Activated naive CD8-positive, alpha-beta T cell treated with anti-CD3 and anti-CD28 coated beads, Interleukin-2, amount 50 U/mL, for 24 hours (primary cell): ENCODE data around the gene RNF144A.
"Not testable (repeated sequence)": the region's sequence is repeated elsewhere in the genome, so short reads cannot be mapped to it uniquely, and the experiment has no call there.

Experiments
- ATAC-seq: fragments of 150-1000 bp; cut with Tn5 transposase; one replicate; pipeline ENCODE4 v1.10.0; 2021
- DNase-seq: peaks from one replicate; pipeline ENCODE4 v3.0.0; 2021
- H3K27ac Mint-ChIP-seq: one replicate; pipeline ENCODE4 v1.8.0; 2021; ENCODE audit warnings: mild to moderate bottlenecking, mixed read lengths
- H3K27me3 Mint-ChIP-seq: one replicate; pipeline ENCODE4 v1.8.0; 2021; ENCODE audit warnings: mixed read lengths
- H3K36me3 Mint-ChIP-seq: one replicate; pipeline ENCODE4 v1.8.0; 2021; ENCODE audit warnings: low read depth, mixed read lengths
- H3K4me1 Mint-ChIP-seq: one replicate; pipeline ENCODE4 v1.8.0; 2021; ENCODE audit warnings: mixed read lengths
- H3K4me3 Mint-ChIP-seq: one replicate; pipeline ENCODE4 v1.8.0; 2021; ENCODE audit warnings: mild to moderate bottlenecking, moderate library complexity, mixed read lengths
- H3K9me3 Mint-ChIP-seq: one replicate; pipeline ENCODE4 v1.8.0; 2021; ENCODE audit warnings: mixed read lengths

Gene RNF144A

GRCh38 chr2:6887751-6888192 is 29.4 kb upstream of the RNF144A start:
- H3K36me3 Mint-ChIP-seq: peaks cover 3% of the 10 kb centered on the region
- H3K27me3 Mint-ChIP-seq: no peaks in the 10 kb centered on the region
- ATAC-seq: no peak
- peaks cover 3% of the 10 kb centered on the region for H3K4me1 Mint-ChIP-seq
- no peak for DNase-seq
- no peaks in the 10 kb centered on the region for H3K9me3 Mint-ChIP-seq
- no peak overlapping the region for H3K27ac Mint-ChIP-seq
- no peak overlapping the region for H3K4me3 Mint-ChIP-seq

GRCh38 chr2:6888724-6889123 is 28.5 kb upstream of the RNF144A start:
- DNase-seq: no peak

GRCh38 chr2:6893876-6894482 is 23.2 kb upstream of the RNF144A start:
- H3K4me3 Mint-ChIP-seq: no peak overlapping the region
- no peak for DNase-seq

More at GRCh38 chr2:6888724-6889123, 28.5 kb upstream of the RNF144A start:
- Mint-ChIP-seq H3K36me3 (peaks cover 3% of the 10 kb centered on the region), H3K4me3 (no peak overlapping the region), H3K4me1 (peaks cover 3% of the 10 kb centered on the region), H3K27ac (no peak overlapping the region), H3K27me3 (no peaks in the 10 kb centered on the region), H3K9me3 (no peaks in the 10 kb centered on the region)
- ATAC-seq: no peak

GRCh38 chr2:6896930-6897759 is 20.1 kb upstream of the RNF144A start:
- Mint-ChIP-seq H3K4me1 (peaks cover 11% of the 10 kb centered on the region), H3K36me3 (peaks cover 2% of the 10 kb centered on the region), H3K9me3 (peaks cover 8% of the 10 kb centered on the region), H3K4me3 (no peak overlapping the region), H3K27ac (peak overlapping the region; percentile 81), H3K27me3 (no peaks in the 10 kb centered on the region)
- ATAC-seq (no peak), DNase-seq (no peak)

More at GRCh38 chr2:6893876-6894482, 23.2 kb upstream of the RNF144A start:
- no peaks in the 10 kb centered on the region for H3K27me3 Mint-ChIP-seq
- no peak for ATAC-seq
- no peak overlapping the region for H3K27ac Mint-ChIP-seq
- no peaks in the 10 kb centered on the region for H3K9me3 Mint-ChIP-seq
- H3K4me1 Mint-ChIP-seq: peaks cover 13% of the 10 kb centered on the region
- peaks cover 2% of the 10 kb centered on the region for H3K36me3 Mint-ChIP-seq

- not testable (repeated sequence) for ATAC-seq, H3K27me3 Mint-ChIP-seq, H3K4me3 Mint-ChIP-seq, DNase-seq, H3K27ac Mint-ChIP-seq
- H3K9me3 Mint-ChIP-seq: peaks cover 21% of the 10 kb centered on the region
- H3K4me1 Mint-ChIP-seq: peaks cover 22% of the 10 kb centered on the region
- peaks cover 17% of the 10 kb centered on the region for H3K36me3 Mint-ChIP-seq
Observed at GRCh38 chr2:6902581-6902980, 14.6 kb upstream of the RNF144A start.

- Mint-ChIP-seq H3K4me3 (no peak overlapping the region), H3K36me3 (peaks cover 26% of the 10 kb centered on the region), H3K9me3 (peaks cover 21% of the 10 kb centered on the region), H3K27ac (no peak overlapping the region), H3K4me1 (peaks cover 53% of the 10 kb centered on the region), H3K27me3 (no peaks in the 10 kb centered on the region)
- DNase-seq (no peak), ATAC-seq (no peak)
Observed at GRCh38 chr2:6905668-6906067, 11.5 kb upstream of the RNF144A start.

- Mint-ChIP-seq H3K36me3 (peaks cover 28% of the 10 kb centered on the region), H3K4me1 (peaks cover 59% of the 10 kb centered on the region), H3K27me3 (no peaks in the 10 kb centered on the region), H3K9me3 (peaks cover 21% of the 10 kb centered on the region), H3K27ac (peak overlapping the region; percentile 74), H3K4me3 (no peak overlapping the region)
- DNase-seq (no peak), ATAC-seq (peak; percentile 86)
Observed at GRCh38 chr2:6906165-6906741, 11.0 kb upstream of the RNF144A start.

GRCh38 chr2:6908291-6908690 is 8.9 kb upstream of the RNF144A start:
- ATAC-seq (no peak), DNase-seq (no peak)
- Mint-ChIP-seq H3K9me3 (peaks cover 3% of the 10 kb centered on the region), H3K4me1 (peaks cover 80% of the 10 kb centered on the region), H3K36me3 (peaks cover 22% of the 10 kb centered on the region), H3K27ac (peak overlapping the region; percentile 94), H3K27me3 (no peaks in the 10 kb centered on the region), H3K4me3 (no peak overlapping the region)

GRCh38 chr2:6909431-6910385 is 7.5 kb upstream of the RNF144A start:
- ATAC-seq: peak; percentile 60
- Mint-ChIP-seq H3K27ac (peak overlapping the region; percentile 94), H3K36me3 (peaks cover 21% of the 10 kb centered on the region), H3K4me1 (peaks cover 92% of the 10 kb centered on the region), H3K27me3 (no peaks in the 10 kb centered on the region), H3K4me3 (peak overlapping the region; percentile 77), H3K9me3 (no peaks in the 10 kb centered on the region)
- DNase-seq: no peak

GRCh38 chr2:6911721-6912120 is 5.5 kb upstream of the RNF144A start:
- ATAC-seq: no peak
- Mint-ChIP-seq H3K4me3 (peak overlapping the region; percentile 47), H3K27ac (peak overlapping the region; percentile 94), H3K36me3 (peaks cover 24% of the 10 kb centered on the region), H3K4me1 (peaks cover 97% of the 10 kb centered on the region), H3K9me3 (no peaks in the 10 kb centered on the region), H3K27me3 (no peaks in the 10 kb centered on the region)
- no peak for DNase-seq

GRCh38 chr2:6913415-6914157 is 3.6 kb upstream of the RNF144A start:
- Mint-ChIP-seq H3K4me1 (peaks cover 81% of the 10 kb centered on the region), H3K27ac (peak overlapping the region; percentile 94), H3K27me3 (no peaks in the 10 kb centered on the region), H3K36me3 (peaks cover 13% of the 10 kb centered on the region), H3K9me3 (no peaks in the 10 kb centered on the region), H3K4me3 (peak overlapping the region; percentile 70)
- peak; percentile 20 for ATAC-seq
- DNase-seq: peak; percentile 41

GRCh38 chr2:6914828-6915227 is 2.4 kb upstream of the RNF144A start:
- Mint-ChIP-seq H3K27ac (peak overlapping the region; percentile 80), H3K36me3 (peaks cover 18% of the 10 kb centered on the region), H3K4me3 (peak overlapping the region; percentile 55), H3K9me3 (no peaks in the 10 kb centered on the region), H3K27me3 (no peaks in the 10 kb centered on the region), H3K4me1 (peaks cover 81% of the 10 kb centered on the region)
- peak; percentile 26 for ATAC-seq
- DNase-seq: no peak

- no peaks in the 10 kb centered on the region for H3K27me3 Mint-ChIP-seq
- no peaks in the 10 kb centered on the region for H3K9me3 Mint-ChIP-seq
- DNase-seq (no peak), ATAC-seq (no peak)
- H3K4me3 Mint-ChIP-seq: no peak overlapping the region
- peaks cover 18% of the 10 kb centered on the region for H3K36me3 Mint-ChIP-seq
- H3K4me1 Mint-ChIP-seq: peaks cover 81% of the 10 kb centered on the region
- H3K27ac Mint-ChIP-seq: peak overlapping the region; percentile 80
Observed at GRCh38 chr2:6915399-6915798, 1.8 kb upstream of the RNF144A start.
